GM18502 (cell line): ENCODE measurements around the gene KDM4F.

Experiments
- ATAC-seq: cut with Tn5 transposase; IDR thresholded peaks from one replicate; pipeline ENCODE4 v1.9.1; 2021; ENCODE audit warnings: mild to moderate bottlenecking; ENCODE audit not compliant: unreplicated experiment, poor library complexity

Gene KDM4F

DNA sequence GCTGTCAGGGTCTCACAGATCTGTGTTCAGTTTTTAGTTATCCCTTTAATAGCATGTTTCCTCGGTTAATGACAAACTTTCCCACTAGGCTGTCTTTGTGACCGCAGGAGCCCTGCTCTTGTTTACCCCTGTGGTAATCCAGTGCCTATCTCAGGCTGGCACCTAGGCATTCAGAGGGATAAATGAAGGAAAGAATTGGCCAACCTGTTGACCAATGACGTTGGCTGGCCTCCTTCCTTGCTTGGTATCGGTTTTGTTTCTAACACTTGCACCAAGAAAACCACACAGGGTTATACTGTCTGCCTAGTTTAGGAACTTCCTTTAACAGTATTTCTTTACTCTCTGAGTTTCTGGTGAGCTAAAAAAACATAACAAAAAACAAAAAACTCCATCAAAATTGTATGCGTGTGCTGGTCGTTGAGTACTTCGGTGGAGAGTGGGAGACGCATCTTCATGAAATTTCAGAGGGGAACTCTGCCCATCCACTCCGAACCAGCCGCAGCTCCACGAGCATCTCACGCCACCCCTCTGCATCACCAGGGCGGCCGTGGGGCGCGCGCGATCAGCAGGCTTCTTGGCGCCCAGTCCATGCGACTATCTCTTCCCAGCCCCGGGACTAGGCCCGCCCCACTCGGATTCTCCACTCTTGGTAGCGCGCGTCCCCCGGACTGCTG, 39.9 kb downstream of the KDM4F start:
- peak; percentile 52 for ATAC-seq

DNA sequence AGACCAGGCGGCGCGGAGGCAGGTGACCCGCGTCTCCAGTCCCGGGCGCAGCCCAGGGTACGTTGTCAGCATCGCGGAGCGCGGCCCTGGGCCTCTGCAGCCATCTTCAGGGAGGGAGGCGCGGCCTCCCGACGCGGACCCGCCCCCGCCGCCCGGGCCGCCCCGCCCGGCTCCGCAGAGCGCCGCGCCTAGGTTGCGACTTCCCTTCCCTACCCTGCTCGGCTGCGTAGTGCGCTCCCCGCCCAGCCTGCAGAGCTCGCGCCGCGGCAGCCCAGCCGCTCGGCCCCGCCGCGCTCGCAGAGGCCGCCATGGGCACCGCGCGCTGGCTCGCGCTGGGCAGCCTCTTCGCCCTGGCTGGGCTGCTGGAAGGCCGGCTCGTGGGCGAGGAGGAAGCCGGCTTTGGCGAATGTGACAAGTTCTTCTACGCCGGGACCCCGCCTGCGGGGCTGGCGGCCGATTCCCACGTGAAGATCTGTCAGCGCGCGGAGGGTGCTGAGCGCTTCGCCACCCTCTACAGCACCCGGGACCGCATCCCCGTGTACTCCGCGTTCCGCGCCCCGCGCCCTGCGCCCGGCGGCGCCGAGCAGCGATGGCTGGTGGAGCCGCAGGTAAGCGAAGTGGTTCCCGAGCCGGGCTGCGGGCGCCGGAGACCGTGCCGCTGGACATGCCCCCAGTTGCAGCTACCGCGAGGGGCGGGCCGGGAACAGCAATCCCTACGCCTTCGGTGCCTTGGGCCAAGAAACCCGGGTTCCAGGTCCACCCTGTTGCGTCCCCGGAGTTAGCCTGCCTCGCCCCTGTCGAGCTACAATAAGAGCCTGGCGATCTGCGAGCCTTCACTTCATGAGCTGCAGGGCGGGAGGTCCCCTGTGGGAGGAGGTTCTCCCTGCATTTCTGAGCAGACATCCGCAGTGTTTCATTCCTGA, 40.7 kb downstream of the KDM4F start, which contains the start of gene ENDOD1:
ENDOD1 (plus strand) TSS at position 227 of the 923 bp plus-strand sequence; CDS start at position 309, 82 bp downstream.
- peak; percentile 94 for ATAC-seq

DNA sequence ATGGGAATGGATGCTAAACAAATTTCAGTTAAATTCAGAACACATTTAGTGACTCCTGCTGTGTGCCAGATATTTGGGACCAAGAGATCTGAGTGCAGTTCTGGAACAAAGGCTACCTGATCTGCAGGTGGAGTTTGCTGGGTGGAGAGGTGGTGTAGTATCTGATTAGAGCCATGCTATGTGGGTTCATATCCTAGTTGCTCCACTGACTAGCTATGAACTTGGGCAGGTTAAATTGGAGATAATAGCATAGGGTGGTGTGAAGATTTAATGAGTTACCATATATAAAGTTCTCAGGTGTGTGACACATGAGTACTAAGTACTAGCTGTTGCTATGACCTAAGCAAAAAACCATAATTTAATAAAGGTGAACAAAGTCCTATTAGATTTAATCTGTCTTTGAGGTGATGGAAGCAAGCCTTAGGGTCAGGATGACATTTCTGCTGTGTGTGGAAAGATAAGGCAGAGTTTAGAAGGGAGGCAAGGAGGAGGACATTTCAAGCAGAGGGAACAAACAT, 42.5 kb downstream of the KDM4F start:
- no peak for ATAC-seq

DNA sequence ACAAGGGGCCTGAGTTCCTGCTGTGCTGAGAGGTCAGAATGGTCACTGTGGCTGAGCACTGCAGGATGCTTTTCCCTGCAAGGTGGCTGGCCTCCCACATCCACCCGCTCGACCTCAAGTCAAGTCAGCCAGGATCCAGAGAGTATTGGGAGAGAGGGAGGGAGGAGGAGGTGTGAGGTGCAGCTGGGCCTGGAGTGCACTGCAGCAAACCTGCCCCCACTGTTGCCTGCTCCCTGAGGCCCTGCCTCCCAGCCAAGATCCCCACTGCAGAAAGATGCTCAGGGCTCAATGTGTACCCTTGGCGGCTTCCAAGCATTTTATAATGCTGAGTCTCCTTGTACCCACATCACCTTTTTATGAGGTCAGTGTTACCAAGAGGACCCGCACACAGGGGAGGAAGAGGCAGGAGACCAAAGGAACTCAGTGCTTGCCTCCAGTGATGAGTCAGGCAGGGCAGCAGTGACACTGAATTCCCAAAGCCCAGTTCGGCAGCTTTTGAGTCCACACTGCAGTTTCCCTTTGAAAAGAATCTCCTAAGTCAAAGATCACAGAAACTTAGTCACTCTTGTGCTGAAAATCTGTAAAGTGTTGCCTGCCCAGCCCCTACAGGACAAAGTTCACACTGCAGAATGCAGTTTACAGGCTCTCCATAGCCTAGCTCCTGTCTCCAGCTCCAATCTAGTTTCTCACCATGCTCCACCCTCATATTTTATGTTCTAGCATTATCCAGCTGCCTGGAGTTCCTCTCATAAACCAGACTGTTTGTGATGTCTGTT, 43.5 kb downstream of the KDM4F start:
- ATAC-seq, result no peak

DNA sequence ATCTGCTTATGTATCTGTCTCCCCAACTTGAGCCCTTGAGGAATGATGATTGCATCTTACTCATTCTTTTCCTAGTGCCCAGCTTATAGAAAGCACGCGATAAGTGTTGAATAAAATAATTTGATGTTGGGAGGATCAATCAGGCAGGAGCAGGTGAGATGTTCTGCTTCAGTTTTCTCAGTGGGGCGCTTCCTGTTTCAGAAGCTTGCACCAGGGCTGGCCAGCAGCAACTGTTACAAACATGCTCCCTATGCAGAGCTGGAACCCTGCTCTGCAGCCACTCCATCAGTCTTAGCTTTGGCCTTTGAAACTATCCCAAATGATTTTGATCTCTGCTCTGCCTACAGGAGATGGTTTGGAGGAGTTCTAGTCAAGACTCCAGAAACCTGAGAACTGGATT, 44.3 kb downstream of the KDM4F start:
- ATAC-seq, result no peak

DNA sequence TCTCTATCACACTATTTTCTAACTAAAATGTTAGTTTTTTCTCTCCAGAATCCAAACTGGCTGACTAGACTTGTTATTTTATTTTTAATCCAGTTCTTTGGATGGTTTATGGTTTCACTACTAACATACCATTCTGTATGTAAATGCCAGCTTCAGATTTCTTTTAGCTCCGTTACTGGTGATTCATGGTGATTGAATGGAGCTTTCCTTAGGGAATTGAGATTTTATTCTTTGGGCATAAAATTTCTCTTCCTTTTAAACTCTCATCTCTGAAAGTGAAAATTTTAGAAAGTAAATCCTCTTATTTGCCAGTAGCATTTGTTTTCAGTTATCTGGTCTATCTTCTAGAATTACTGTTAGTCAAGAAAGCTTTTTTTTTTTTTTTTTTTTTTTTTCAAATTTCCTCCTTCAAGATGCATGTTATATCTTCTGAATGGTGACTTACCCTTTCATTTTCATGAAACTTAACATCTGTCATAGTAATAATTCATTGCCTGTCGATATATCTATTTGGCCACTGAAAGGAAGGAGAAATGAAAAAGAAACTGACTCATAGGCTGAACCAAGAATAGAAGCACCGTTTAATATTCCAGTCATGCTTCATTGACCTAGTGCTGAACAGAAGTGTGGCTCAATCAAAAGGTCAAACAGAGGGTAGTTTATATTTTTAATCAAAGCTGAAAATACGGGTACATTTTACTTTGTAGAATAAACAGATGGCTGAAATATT, 46.8 kb downstream of the KDM4F start:
- ATAC-seq, result peak; percentile 88

DNA sequence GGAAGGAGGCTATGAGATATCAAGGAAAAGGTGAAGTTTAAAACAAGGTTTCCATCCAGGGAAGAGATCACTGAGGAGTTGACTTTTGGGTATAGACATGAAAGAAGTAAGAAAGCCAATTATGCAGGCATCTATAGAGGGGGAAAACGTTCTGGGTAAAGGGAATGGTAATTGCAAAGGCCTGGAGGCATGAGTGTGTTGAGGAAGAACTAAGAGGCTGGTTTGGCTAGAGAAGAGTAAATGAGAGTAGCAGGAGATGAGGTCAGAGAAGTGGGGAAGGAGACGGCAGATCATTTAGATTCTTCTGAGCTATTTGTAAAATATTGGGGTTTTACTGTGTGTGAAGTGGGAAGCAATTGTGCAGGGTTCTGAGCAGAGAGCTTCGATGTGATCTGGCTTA, 48.0 kb downstream of the KDM4F start:
- no peak for ATAC-seq

DNA sequence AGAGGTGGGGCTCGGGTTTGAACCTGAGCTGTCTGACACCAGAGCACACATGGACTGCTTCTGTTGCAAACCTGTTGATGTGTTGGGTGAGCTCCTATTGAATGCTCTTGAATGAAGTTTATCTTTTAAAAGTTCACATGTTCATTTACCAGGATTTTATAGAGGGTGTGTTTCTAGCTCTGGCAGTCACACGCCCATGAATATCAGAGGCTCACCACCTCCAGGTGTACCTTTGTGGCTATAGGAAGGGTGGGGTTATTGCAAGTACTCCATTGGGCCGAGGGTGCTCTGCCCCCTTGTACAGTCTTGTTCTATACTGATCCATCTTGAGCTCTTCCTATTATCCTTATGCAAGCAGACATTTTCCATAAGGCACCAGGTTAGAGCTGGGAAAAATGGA, 49.6 kb downstream of the KDM4F start:
- no peak for ATAC-seq

DNA sequence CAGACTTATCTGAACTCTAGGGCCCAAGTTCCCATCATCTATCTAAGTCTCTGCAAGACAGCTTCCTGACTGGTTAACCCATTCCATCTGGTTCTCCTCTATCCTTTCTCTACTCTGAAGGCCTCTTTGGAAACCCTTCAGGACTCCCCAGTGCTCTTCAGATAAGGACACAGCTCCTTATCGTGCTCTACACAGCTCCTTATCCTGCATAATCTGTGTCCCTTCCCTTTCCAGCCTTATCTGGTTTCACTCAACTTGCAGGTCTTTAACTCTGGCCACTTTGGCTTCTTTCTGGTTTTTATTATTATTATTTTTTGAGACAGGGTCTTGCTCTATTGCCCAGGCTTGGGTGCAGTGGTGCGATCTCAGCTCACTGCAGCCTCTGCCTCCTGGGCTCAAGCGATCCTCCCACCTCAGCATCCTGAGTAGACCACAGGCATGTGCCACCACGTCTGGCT, 51.0 kb downstream of the KDM4F start:
- no peak for ATAC-seq
